ENCODE data around the gene POLR3E. TPM values are rescaled to one million over a fixed set of nuclear protein-coding genes. Genes with fewer than 3 reads are reported as not detected.
"Not testable (repeated sequence)": the region's sequence is repeated elsewhere in the genome, so short reads cannot be mapped to it uniquely, and the experiment has no call there.

Gene POLR3E
- total RNA-seq, 1 donor from 2014 or later, result 97.1 TPM

DNA sequence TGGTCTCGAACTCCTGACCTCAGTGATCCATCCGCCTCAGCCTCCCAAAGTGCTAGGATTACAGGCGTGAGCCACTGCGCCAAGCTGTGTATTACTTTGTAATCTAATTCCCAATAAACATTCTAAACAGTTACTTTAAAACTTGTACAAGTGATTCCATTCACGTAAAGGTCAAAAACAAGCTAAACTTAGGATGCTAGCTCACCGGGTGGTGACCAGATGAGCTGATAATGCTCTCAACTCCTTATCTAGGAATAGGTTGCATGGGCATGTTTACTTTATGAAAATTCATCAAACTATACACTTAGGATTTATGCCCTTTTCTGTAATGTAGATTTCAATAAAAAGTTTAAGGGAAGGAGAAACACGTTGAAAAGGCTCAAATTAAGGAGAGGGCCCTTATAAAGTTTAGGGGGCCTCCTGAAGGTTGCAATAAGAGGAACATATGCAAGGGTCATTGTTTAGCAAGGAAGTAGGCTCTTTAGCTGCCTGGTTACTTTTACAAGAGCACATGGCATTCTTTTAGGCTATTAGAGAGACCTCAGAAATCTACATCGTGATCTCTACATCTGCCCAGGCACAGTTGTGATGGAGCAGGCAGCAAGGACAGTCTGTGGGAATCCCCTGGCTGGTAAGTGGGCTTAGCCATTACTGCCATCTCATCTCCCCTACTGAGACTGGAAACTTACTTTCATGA is 63.9 kb downstream of the POLR3E start:
- no peaks in the 10 kb centered on the region for H3K27me3 Mint-ChIP-seq
- intact Hi-C loops (cut with micrococcal nuclease), result no loop called here
- peaks cover 30% of the 10 kb centered on the region for H3K36me3 Mint-ChIP-seq (ENCODE audit: low read depth)
- H3K9me3 Mint-ChIP-seq, result no peaks in the 10 kb centered on the region
- DNase-seq (no peak), ATAC-seq (ENCODE audit: low read depth) (no peak)
- TF ChIP-seq, protein P1, sequence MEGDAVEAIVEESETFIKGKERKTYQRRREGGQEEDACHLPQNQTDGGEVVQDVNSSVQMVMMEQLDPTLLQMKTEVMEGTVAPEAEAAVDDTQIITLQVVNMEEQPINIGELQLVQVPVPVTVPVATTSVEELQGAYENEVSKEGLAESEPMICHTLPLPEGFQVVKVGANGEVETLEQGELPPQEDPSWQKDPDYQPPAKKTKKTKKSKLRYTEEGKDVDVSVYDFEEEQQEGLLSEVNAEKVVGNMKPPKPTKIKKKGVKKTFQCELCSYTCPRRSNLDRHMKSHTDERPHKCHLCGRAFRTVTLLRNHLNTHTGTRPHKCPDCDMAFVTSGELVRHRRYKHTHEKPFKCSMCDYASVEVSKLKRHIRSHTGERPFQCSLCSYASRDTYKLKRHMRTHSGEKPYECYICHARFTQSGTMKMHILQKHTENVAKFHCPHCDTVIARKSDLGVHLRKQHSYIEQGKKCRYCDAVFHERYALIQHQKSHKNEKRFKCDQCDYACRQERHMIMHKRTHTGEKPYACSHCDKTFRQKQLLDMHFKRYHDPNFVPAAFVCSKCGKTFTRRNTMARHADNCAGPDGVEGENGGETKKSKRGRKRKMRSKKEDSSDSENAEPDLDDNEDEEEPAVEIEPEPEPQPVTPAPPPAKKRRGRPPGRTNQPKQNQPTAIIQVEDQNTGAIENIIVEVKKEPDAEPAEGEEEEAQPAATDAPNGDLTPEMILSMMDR (IDR thresholded peaks at IDR 0.05), result no peak
- peaks cover 16% of the 10 kb centered on the region for H3K4me1 Mint-ChIP-seq
- no peak overlapping the region for H3K4me3 Mint-ChIP-seq
- CTCF ChIA-PET, result no interaction called here
- no peak overlapping the region for H3K27ac Mint-ChIP-seq
- POLR2A ChIA-PET, result no interaction called here

DNA sequence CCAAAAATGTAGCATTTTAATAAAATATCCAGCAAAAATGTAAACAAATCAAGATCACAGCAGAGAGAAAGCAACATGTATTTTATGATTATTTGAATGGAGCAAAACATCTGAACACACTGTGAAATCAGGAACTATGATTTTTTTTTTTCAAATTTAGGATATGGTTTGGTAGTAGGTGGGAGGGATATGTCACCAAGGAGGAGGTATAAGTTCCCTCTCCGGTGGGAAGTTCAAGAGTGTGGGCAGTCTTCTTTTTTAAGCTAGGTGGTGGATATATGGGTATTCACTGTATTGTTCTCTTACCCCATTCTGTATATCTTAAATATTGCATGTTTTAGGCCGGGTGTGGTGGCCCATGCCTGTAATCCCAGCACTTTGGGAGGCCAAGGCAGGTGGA is 67.0 kb downstream of the POLR3E start:
- no peaks in the 10 kb centered on the region for H3K9me3 Mint-ChIP-seq
- H3K4me3 Mint-ChIP-seq, result no peak overlapping the region
- TF ChIP-seq, protein P1 (IDR thresholded peaks at IDR 0.05), result no peak
- POLR2A ChIA-PET, result interaction anchor here (0.6 to 0.7 kb wide), 2 partner anchors 28 to 364 kb away, joined by 3 read pairs; no protein-coding TSS in a partner anchor
- intact Hi-C loops (cut with micrococcal nuclease), result no loop called here
- DNase-seq, result no peak
- peaks cover under 1% of the 10 kb centered on the region for H3K4me1 Mint-ChIP-seq
- H3K27me3 Mint-ChIP-seq, result no peaks in the 10 kb centered on the region
- no peak overlapping the region for H3K27ac Mint-ChIP-seq
- CTCF ChIA-PET, result no interaction called here
- H3K36me3 Mint-ChIP-seq (ENCODE audit: low read depth), result peaks cover 29% of the 10 kb centered on the region
- no peak for ATAC-seq (ENCODE audit: low read depth)

DNA sequence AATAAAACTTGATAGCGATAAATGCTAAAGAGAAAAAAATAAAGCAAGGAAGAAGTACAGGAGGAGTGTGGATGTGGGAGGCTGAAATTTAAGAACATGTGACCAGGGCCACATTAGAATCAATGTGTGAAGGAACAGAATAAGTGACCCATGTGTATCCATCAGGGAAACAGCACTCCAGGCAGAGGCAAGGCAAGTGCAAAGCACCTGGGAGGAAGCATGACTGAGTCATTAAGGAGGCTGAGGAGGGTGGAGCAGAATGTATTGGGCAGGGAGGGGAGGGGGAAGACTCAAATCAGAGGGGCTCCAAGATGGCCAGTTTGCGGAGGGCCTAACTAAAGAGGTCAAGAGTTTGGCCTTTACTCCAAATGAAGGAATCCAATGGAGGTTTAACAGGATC is 69.2 kb downstream of the POLR3E start:
- intact Hi-C loops (cut with micrococcal nuclease), result no loop called here
- H3K27ac Mint-ChIP-seq, result no peak overlapping the region

DNA sequence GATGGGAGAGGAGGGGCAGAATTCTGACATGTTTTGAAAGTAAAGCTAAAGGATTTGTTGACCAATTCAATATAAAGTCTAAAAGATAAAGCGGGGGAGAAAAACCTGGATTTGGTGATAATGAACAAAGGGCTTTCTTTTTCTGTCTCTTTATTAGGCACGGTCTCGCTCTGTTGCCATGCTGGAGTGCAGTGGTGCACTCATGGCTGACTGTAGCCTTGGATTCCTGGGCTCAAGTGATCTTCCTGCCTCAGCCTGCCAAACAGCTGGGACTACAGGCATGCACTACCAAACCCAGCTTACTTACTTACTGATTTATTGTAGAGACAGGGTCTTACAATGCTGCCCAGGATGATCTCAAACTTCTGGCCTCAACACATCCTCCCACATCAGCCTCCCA is 69.7 kb downstream of the POLR3E start:
- no peak overlapping the region for H3K4me3 Mint-ChIP-seq
- no peak overlapping the region for H3K27ac Mint-ChIP-seq
- no peaks in the 10 kb centered on the region for H3K9me3 Mint-ChIP-seq
- no peaks in the 10 kb centered on the region for H3K27me3 Mint-ChIP-seq
- ATAC-seq (ENCODE audit: low read depth) (no peak), DNase-seq (no peak)
- intact Hi-C loops (cut with micrococcal nuclease), result no loop called here
- ChIA-PET CTCF (no interaction called here), POLR2A (no interaction called here)
- H3K4me1 Mint-ChIP-seq, result peaks cover 4% of the 10 kb centered on the region
- peaks cover 27% of the 10 kb centered on the region for H3K36me3 Mint-ChIP-seq (ENCODE audit: low read depth)
- TF ChIP-seq, protein P1 (IDR thresholded peaks at IDR 0.05), result no peak

More for the DNA sequence above, 69.2 kb downstream of the POLR3E start:
- DNase-seq (no peak), ATAC-seq (ENCODE audit: low read depth) (no peak)
- H3K4me3 Mint-ChIP-seq, result no peak overlapping the region
- no peaks in the 10 kb centered on the region for H3K9me3 Mint-ChIP-seq
- no peaks in the 10 kb centered on the region for H3K27me3 Mint-ChIP-seq
- H3K36me3 Mint-ChIP-seq (ENCODE audit: low read depth), result peaks cover 27% of the 10 kb centered on the region
- H3K4me1 Mint-ChIP-seq, result peaks cover 4% of the 10 kb centered on the region
- TF ChIP-seq, protein P1 (IDR thresholded peaks at IDR 0.05), result no peak
- ChIA-PET POLR2A (no interaction called here), CTCF (no interaction called here)

DNA sequence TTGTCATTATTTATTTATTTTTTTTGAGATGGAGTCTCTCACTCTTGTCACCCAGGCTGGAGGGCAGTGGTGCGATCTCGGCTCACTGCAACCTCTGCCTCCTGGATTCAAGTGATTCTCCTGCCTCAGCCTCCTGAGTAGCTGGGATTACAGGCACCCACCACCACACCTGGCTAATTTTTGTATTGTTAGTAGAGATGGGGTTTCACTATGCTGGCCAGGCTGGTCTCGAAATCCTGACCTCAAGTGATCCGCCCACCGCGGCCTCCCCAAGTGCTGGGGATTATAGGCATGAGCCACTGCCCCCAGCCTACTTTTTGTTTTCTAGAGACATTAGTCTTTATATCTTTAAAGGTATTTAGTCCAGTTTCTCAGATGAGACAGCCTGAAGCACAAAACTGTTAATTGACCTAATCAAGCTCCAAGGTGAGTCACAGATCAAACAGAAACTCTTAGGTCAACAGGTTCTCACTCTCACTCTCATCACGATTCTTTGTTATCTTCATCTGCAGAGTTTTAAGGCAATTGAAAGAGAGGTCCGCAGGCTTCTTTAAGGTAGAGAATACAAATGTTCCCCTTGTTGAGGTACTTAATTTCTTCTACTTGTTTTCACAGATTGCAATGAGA is 71.1 kb downstream of the POLR3E start:
- CTCF ChIA-PET, H3K4me3 Mint-ChIP-seq: not testable (repeated sequence)

More for the DNA sequence above, 71.1 kb downstream of the POLR3E start:
- Mint-ChIP-seq H3K4me1 (peaks cover 11% of the 10 kb centered on the region), H3K36me3 (ENCODE audit: low read depth) (peaks cover 17% of the 10 kb centered on the region)
- ATAC-seq (ENCODE audit: low read depth); POLR2A ChIA-PET; intact Hi-C loops (cut with micrococcal nuclease); H3K9me3 Mint-ChIP-seq; DNase-seq; H3K27ac Mint-ChIP-seq; H3K27me3 Mint-ChIP-seq: not testable (repeated sequence)

Measured in activated B cell treated with CpG ODN at 0.5 μM for 24 hours (primary cell).